NT2/D1 (cell line): ENCODE data around the gene GAL3ST2.

Experiments used
- SUZ12 ChIP-seq: IDR thresholded peaks from 2 replicates; pipeline ENCODE4 v1.6.1; 2011; ENCODE audit not compliant: insufficient read length, insufficient read depth; ENCODE audit errors: extremely low read depth
- YY1 ChIP-seq: IDR thresholded peaks from 2 replicates; pipeline ENCODE4 v1.6.1; 2011; ENCODE audit not compliant: insufficient read length, insufficient read depth
- ZNF274 ChIP-seq: IDR thresholded peaks from 2 replicates; pipeline ENCODE4 v1.6.1; 2011; ENCODE audit warnings: mild to moderate bottlenecking, low read depth, low read length

DNA sequence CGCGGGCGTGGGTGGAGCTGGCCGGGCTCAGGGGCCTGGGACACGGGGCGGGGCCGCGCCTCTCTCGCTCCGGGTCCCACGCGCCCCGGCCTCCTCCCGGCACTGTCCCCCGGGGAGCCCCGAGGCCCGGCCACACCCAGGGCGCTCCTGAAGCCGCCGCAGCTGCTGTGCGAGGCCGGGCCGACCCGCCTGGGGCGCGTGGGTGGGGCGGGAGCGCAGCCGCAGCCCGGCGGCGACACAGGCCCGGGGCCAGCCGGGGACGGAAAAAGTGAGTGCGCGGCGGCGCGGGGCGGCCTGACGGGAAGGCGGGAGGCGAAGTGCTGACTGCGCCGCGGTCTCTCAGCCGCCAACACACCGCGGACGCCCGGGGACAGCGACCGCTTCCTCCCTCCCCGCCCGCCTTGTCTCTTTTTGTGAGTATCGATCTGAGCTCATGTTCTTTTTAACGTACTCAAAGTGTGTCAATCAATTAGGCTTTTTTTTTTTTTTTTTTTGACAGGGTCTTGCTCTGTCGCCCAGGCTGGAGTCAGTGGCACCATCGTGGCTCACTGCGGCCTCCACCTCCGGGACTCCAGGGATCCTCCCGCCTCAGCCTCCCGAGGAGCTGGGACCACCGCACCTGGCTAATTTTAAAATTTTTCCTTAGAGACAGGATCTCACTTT, 67.6 kb downstream of the GAL3ST2 start:
- TF ChIP-seq YY1 (no peak), ZNF274 (no peak), SUZ12 (no peak)
